Right lobe of liver (tissue), 6 donors: ENCODE results near the gene RNASET2. TPM values are rescaled to one million over a fixed set of nuclear protein-coding genes. Genes with fewer than 3 reads are reported as not detected.

Experiments used
- ATAC-seq, 4 donors: fragments of 200-7000 bp; cut with Tn5 transposase; one replicate each; pipeline ENCODE4 v1.9.1; 2020; ENCODE audit warnings: mild to moderate bottlenecking in 4 of 4, moderate library complexity in 4 of 4
- DNase-seq, 3 donors: peaks; one replicate each; pipeline ENCODE4 v3.0.0-alpha.2; 2020
- H3K27ac ChIP-seq, 3 donors: fragments of 200-600 bp; one replicate each; pipeline ENCODE4 v1.8.0; 2022
- H3K27me3 ChIP-seq, 2 donors: fragments of 200-600 bp; one replicate each; pipeline ENCODE4 v1.8.0; 2022
- H3K36me3 ChIP-seq, 4 donors: fragments of 200-600 bp; sonication (generic) in 1 of 4; one replicate each; pipeline versions ENCODE4 v1.5.1 to v1.8.0; 2017 to 2022; ENCODE audit warnings: control low read depth in 1 of 4
- H3K4me1 ChIP-seq, 4 donors: fragments of 200-600 bp; sonication (generic) in 1 of 4; one replicate each; pipeline versions ENCODE4 v1.5.1 to v1.8.0; 2017 to 2022; ENCODE audit warnings: control low read depth in 1 of 4
- H3K4me3 ChIP-seq, 3 donors: fragments of 200-600 bp; one replicate each; pipeline ENCODE4 v1.8.0; 2022
- H3K9me3 ChIP-seq, 4 donors: fragments of 200-600 bp; sonication (generic) in 1 of 4; one replicate each; pipeline versions ENCODE4 v1.5.1 to v1.8.0; 2017 to 2022; ENCODE audit warnings: control low read depth in 1 of 4
- POLR2A ChIP-seq: fragments of 450-650 bp; IDR thresholded peaks from one replicate; pipeline ENCODE4 v1.6.1; 2017; ENCODE audit warnings: antibody characterized with exemption, mild to moderate bottlenecking
- WGBS: methylation state at CpG from one replicate; pipeline ENCODE4 v1.1.6; 2018; ENCODE audit warnings: low coverage, low lambda C conversion rate; ENCODE audit not compliant: insufficient coverage; ENCODE audit errors: missing lambda C conversion rate; 5-methylcytosine and 5-hydroxymethylcytosine counted together
- intact Hi-C, 2 donors: fragments of 100-400 bp; cut with DNase I; formaldehyde crosslinking; loops; one replicate each; pipeline versions ENCODE4 v1.11.2 to v1.14.1; 2022
- total RNA-seq, 6 experiments: library from RNA; depleted of rRNA in 2 of 6; stranded (reverse); fragments of >200 nt in 2 of 6; fragmentation: NEBNext Ultra II Directional in 3 of 6; extraction: Animal tissue kit (Norgen Biotek cat#: 25700) in 3 of 6; gene quantifications; one replicate each; pipeline versions ENCODE4 v1.1.0 to v1.2.4, GENCODE V29; 2016 to 2023
- TF ChIP-seq, protein P1 (sequence below), 4 donors: fragments of 200-600 bp in 3 of 4; fragments of 450-650 bp in 1 of 4; IDR thresholded peaks; one replicate each; pipeline versions ENCODE4 v1.5.1 to v1.8.0; 2016 to 2022; ENCODE audit warnings: antibody characterized with exemption in 4 of 4, mild to moderate bottlenecking in 2 of 4
- donor health status: DM: no; HTN: yes; CAD: no.
- donor health status: DM: no; HTN: no; CAD: no.
- donor health status: DM: no; HTN: no; CAD: no.
- donor health status: DM: no; HTN: yes; CAD: no.
- donor health status: DM: no; HTN: yes; CAD: no.

The RNASET2 gene
- total RNA-seq, 6 experiments from 2014 or later: 21.7 to 48.4 (median 30.8) TPM

DNA sequence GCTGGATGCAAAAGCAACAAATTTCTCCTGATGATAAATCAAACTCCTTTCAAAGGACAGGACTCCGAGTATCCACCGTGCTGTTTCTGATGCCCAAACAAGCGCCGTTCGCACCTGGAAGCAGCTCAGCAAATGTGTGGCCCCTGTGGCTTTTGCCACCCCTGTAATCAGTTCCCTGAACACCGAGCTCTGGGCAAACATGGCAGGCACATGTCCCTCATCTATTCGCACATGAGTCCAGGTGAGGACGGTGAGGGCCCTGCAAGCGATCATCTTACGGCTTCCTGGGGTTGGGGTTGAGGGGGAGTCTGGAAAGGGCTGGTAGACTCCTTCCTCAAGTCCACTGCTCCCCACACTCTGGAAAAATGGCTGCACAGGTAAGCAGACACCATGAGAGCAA lies 23.7 kb downstream of the RNASET2 start:
- TF ChIP-seq POLR2A: no peak
- TF ChIP-seq, protein P1, sequence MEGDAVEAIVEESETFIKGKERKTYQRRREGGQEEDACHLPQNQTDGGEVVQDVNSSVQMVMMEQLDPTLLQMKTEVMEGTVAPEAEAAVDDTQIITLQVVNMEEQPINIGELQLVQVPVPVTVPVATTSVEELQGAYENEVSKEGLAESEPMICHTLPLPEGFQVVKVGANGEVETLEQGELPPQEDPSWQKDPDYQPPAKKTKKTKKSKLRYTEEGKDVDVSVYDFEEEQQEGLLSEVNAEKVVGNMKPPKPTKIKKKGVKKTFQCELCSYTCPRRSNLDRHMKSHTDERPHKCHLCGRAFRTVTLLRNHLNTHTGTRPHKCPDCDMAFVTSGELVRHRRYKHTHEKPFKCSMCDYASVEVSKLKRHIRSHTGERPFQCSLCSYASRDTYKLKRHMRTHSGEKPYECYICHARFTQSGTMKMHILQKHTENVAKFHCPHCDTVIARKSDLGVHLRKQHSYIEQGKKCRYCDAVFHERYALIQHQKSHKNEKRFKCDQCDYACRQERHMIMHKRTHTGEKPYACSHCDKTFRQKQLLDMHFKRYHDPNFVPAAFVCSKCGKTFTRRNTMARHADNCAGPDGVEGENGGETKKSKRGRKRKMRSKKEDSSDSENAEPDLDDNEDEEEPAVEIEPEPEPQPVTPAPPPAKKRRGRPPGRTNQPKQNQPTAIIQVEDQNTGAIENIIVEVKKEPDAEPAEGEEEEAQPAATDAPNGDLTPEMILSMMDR (IDR thresholded peaks at IDR 0.05): no peak
- H3K36me3 ChIP-seq: peaks cover 0 to 1% (median 0%) of the 10 kb centered on the region in 4 donors
- no peak for ATAC-seq
- no peaks in the 10 kb centered on the region for H3K27me3 ChIP-seq
- H3K4me1 ChIP-seq: no peaks in the 10 kb centered on the region
- no peak for DNase-seq
- H3K9me3 ChIP-seq: no peaks in the 10 kb centered on the region
- WGBS: 99% methylated on average over 10 of the region's 10 CpGs
- intact Hi-C loops: no loop called here
- H3K27ac ChIP-seq: no peak overlapping the region
- H3K4me3 ChIP-seq: no peak overlapping the region

DNA sequence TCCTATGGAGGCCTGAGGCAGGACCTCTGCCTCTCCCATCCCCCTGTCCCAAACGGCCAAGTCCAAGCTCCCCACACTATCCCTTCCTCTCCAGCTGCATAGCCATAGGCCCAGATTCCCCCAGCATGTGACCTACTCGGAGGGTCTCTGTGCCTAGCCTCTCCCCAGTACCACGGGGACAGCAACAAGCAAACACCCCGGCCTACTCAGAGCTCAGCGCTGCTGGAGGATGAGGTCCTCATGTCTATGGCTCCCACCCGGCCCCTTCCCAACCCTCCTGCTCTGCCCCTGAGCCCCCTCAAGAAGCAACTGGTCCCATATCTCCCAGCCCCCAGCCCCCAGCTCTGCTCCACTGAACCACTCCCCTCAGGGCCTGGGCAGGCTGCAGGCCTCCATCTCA lies 24.2 kb downstream of the RNASET2 start:
- Histone ChIP-seq H3K9me3 (no peaks in the 10 kb centered on the region), H3K27ac (no peak overlapping the region), H3K27me3 (no peaks in the 10 kb centered on the region), H3K36me3 (no peaks in the 10 kb centered on the region), H3K4me3 (no peak overlapping the region), H3K4me1 (no peaks in the 10 kb centered on the region)
- WGBS: 63% methylated on average over 2 of the region's 6 CpGs
- DNase-seq (no peak), ATAC-seq (no peak)
- TF ChIP-seq POLR2A: no peak
- TF ChIP-seq, protein P1 (IDR thresholded peaks at IDR 0.05): no peak
- intact Hi-C loops: no loop called here

DNA sequence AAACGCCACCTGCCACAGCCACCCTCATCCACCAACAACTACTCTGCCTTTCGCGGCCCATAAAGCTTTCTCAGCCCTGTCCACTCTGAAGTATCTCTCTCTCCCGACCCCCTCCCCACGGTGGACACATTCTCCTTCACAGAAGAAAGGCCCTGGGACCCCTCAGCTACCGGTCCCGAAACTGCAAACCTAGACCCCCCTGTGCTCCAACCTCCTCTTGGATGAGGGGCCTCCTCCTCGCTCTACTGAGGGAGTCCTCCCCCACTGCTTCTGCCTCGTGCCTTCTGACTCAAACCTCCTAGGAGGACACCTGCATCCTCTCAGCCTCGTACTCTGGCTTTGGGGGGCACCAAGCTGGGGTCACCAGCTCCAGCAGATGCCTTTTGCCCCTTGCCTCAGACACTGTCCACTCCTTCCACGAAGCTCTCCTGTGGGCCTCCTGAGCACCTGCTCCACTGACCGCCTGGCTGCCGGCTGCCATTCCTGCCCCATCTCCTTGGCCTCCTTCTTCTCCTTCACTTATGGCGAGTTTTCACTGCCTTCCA lies 24.9 kb downstream of the RNASET2 start:
- Histone ChIP-seq H3K27ac (no peak overlapping the region), H3K4me1 (no peaks in the 10 kb centered on the region), H3K9me3 (no peaks in the 10 kb centered on the region), H3K36me3 (no peaks in the 10 kb centered on the region), H3K4me3 (no peak overlapping the region), H3K27me3 (no peaks in the 10 kb centered on the region)
- no peak for DNase-seq
- intact Hi-C loops: no loop called here
- 95% methylated on average over 11 of the region's 14 CpGs for WGBS
- TF ChIP-seq POLR2A: no peak
- TF ChIP-seq, protein P1 (IDR thresholded peaks at IDR 0.05): no peak
- ATAC-seq: no peak

DNA sequence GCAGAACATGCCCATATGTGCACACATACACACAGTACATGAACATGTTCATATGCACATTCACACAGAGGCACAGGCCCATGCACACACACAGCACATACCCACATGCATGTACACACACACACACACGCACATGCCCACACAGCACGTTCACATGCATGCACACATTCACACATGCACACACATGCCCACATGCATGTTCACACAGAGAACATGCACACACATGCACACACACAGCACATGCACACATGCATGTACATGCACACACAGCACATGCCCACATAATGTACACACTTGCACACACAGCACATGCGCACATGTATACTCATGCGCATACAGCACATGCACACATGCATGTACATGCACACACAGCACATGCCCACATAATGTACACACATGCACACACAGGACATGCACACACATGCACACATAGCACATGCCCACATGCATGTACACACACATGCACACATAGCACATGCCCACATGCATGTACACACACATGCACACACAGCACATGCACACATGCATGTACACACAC lies 25.9 kb downstream of the RNASET2 start:
- WGBS: 100% methylated on average over 1 of the region's 4 CpGs
- no peak for DNase-seq
- H3K4me1 ChIP-seq: no peaks in the 10 kb centered on the region
- TF ChIP-seq, protein P1 (IDR thresholded peaks at IDR 0.05): no peak
- TF ChIP-seq POLR2A: no peak
- ATAC-seq: no peak
- no peaks in the 10 kb centered on the region for H3K36me3 ChIP-seq
- intact Hi-C loops: no loop called here
- H3K4me3 ChIP-seq: no peak overlapping the region
- no peaks in the 10 kb centered on the region for H3K27me3 ChIP-seq
- H3K9me3 ChIP-seq: no peaks in the 10 kb centered on the region
- H3K27ac ChIP-seq: no peak overlapping the region
